NCI-H2107 (cell line): ENCODE data around the gene PDXDC1.
"Not testable (repeated sequence)": the region's sequence is repeated elsewhere in the genome, so short reads cannot be mapped to it uniquely, and the experiment has no call there.

ENCODE experiments used
- DNase-seq: peaks from one replicate; lab custom pipeline; 2025; lab: John Stamatoyannopoulos, UW

PDXDC1 gene

DNA sequence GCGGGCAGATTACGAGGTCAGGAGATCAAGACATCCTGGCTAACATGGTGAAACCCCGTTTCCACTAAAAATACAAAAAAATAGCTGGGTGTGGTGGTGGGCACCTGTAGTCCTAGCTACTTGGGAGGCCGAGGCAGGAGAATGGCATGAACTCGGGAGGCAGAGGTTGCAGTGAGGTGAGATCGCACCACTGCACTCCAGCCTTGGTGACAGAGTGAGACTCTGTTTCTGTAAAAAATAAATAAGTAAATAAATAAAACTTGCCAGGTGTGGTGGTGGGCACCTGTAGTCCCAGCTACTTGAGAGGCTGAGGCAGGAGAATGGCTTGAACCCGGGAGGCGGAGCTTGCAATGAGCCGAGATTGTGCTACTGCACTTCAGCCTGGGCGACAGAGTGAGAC lies 38.1 kb downstream of the PDXDC1 start:
- not testable (repeated sequence) for DNase-seq

DNA sequence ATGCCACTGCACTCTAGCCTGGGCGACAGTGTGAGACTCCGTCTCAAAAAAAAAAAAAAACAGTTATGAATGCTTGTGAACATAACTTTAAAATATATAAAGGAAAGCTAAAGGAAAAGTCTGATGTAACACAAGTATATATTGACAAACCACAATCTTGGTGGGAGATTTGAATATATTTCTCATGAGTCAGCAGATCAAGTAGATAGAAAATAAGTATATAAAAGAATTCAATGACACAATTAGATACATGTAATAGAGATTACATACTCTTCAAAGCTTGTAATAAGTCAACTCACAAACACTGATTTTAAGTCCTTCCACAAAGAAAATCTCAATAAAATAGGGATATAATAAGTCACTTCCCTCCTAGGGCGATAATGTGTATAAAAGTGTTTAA lies 40.8 kb downstream of the PDXDC1 start:
- not testable (repeated sequence) for DNase-seq

DNA sequence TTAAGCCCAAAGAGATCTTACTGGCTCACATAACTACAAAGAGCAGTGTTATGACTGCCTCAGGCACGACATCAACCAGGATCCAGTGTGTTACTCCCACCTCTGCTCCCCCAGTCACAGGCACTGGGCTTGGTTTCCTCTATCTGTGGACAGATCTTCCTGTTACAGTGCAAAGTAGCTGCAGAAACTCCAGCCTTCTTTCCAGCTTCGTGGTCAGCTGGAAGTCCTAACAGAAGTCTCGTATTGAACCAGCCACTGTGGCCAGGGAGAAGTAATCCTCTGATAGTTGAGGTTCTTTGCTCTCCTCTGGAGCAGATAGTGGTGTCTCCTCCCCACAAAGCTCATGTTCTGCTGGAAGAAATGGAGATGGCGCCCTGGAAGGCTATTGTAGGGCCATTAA lies 41.5 kb downstream of the PDXDC1 start:
- DNase-seq: not testable (repeated sequence)

DNA sequence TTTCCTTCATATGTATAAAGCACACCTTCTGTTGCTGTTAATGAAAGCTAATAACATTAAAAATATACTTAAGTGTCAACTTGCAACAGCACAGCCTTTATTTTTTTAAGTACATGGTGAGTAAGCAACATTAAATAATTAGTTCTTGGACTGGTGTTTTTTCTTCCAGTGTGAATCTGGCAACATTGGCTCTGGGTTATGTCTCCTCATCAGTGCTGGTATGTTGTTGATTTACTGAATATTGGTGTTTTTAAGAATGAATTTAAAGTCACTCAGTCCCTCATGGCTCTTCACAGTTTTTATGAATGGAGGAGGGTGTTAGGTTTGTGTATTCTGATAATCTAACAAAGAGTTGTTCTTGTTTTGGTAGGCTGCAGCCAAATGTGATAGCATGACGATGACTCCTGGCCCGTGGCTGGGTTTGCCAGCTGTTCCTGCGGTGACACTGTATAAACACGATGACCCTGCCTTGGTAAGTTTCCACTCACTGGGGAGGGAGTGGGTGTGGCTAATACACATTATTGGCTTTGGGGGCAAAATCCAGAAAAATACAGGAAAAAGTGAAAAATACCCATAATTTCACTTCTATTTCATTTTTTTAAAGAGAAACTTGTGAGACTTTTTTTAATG lies 42.2 kb downstream of the PDXDC1 start:
- DNase-seq: not testable (repeated sequence)

DNA sequence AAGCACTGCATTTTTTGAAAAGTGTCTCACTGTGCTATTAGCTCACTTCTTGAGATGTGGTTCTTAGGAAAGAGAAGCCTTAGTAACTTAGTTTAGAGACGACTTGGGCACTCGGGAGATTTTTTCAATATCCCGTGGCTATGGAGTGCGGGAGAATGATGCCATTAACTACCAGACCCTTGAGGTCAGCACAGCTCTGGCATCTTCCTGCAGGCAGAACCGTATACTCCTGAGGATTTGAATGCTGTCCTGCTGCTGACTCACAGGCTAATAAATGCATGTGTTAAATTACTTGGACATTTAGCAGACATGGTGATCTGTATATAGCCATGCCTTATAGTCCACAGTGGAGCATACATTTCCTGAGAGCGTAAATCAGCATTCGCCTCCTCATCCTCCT lies 46.6 kb downstream of the PDXDC1 start:
- DNase-seq: not testable (repeated sequence)

DNA sequence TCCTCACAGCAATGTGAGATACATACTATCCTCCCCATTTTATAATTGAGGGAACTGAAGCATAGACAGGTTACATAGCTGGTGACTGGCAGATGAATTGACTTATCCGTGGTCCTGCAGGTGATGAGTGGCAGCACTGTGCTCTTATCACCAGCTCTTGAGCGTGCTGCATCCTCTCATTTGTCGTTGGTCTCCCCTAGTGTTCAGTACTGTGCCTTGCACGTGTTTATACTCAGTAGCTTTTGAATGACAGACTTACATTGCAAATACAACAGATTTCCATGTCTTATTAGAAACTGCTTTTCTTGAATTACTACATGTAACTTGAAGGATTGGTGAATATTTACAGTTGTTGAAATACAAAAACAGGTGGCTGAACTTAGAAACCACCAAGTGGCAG lies 47.4 kb downstream of the PDXDC1 start:
- peak; percentile 9 for DNase-seq

DNA sequence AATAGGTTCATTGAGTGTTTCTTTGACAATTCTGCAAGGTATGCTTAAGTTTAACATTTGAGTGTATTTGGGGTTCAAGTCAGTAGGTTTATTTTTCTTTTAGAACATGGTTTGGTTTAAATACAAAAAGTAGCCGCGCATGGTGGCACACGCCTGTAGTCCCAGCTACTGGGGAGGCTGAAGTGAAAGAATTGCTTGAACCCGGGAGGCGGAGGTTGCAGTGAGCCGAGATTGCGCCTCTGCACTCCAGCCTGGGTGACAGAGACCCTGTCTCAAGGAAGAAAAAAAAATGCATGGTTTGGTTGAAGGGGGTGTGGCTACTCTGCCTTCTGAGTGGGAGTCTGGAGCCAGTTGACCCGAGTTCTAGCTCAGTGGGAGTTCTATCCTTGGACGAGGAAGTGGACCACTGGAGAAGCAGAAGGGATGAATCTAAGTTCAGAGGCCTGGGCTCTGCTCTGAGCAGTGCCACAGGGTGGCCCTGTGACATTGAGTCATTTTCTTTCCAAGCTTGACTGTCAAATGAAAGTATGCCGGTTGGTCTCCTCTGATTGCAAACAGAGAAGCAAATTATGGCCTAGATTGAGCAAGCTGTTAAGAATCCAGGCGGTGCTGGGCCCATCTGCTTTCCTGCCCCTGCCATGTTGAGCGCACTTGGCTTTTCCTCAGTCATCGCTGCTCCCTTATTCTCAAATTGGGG lies 48.7 kb downstream of the PDXDC1 start:
- not testable (repeated sequence) for DNase-seq

DNA sequence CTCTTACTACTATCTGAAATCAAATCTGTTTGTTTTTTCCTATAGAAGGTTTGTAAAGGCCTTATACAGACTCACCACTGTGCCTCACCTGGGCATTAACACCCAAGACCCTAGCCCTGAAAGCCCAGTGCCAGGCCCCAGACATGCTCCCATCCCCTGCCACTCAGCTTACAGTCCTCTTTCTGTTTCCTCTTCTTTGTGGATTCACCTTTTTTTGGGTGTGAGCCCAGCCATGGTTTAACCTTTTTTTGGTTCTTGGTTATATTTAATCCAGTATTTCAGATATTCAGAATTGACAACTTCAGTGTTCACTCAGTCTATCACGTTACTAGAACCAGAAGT lies 50.0 kb downstream of the PDXDC1 start:
- DNase-seq: not testable (repeated sequence)

DNA sequence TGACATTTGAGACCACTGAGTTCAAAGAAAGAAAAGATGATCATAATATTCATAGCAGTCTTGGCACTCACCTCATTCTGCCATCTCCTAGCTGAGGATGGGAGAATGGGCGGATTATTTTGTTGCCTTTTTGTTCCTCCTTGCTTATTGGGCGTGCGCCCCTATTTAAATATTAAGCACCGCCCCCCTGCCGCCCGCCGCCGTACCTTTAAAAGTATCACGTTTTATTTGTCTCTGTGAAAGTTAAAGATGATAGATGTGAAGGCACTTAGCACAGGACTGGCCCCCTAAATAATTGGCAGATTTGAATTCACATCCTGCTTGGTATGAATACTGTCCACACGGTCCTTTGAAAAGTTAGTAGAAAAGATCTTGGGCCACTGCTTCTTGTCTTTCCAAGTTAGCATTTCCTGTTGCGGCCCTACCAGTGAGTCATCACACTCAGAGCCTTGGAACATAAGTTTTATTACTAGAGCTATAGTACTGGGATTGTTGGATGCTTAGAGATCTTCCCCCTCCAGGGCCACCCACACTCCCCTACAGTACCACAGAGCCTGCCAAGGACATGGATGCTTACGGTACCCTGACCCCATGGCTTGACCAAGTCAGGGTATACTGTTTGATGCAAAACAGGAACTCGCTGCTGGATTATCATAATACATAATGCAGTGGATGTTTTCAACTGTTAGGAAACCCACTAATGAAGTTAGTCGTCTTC lies 50.6 kb downstream of the PDXDC1 start:
- not testable (repeated sequence) for DNase-seq

DNA sequence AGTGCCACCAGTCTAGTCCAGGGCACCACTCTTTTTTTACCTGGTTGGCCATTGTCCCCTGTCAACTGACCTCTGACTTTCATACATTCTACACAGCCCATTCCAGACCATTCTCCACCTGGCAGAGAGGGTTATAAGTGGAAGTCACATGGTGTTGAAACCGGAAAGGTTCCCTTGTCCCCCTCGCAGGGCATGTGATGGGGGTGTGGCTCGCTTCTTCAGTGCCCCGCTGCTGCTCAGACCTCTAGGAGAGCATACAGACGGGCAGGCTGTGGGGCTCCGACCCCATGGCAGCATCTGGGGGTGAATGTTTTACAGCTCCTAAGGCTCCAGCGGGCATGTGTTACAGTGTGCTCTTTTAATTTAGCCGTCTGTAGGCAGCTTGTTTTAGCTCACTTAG lies 52.2 kb downstream of the PDXDC1 start:
- not testable (repeated sequence) for DNase-seq

DNA sequence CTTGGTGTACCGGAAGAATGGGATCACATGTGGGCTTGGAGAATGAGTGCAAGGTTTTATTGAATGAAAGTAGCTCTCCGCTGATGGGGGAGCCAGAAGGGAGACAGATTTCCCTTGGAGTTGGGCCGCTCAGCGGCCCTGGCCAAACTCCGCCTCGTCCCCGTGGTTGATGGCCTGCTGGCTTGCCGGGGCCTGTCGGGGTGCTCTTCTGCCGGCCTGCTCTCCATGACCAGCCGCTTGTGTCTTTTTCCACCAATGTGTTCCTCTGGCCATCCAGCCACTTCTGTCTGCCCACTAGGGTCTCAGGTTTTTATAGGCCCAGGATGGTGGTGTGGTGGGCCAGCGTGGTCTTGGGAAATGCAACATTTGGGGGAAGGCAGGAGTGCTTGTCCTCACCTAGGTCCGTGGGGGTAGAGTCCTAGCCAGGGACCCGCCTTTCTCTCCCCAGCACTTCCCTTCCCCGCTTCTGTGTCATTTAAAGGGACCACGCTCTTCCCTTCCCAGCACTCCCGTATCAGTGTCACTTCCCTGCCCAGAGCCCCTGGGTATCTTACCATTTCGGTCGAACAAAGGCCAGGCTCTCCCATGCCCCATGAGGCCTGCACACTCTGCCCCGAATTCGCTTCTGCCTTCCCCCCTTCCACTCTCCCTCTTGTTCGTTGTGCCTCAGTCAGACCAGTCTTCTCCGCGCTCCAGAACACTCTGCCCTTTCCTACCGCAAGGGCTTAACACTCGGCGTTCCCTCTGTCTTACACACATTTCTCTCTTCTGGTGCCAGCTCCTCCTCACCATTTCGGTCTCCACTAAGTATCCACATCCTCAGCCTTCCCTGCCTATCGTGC lies 52.9 kb downstream of the PDXDC1 start:
- DNase-seq: not testable (repeated sequence)

DNA sequence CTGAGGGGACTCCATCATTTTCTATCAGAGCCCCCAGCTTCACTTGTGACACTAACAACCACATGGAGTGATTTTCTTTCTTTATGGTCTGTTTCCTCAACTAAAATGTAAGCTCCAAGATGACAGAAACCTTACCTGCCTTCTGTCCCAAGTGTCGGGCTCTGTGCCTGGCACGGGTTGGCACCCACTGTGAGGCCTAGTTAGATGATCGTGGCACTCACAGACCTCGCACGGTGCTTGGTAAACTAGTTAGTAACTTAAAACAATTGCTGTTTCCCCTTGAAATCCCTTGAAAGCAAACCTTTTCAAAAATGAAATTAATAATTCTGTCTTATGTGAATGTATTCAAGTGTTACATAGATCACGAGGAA lies 53.5 kb downstream of the PDXDC1 start:
- not testable (repeated sequence) for DNase-seq

DNA sequence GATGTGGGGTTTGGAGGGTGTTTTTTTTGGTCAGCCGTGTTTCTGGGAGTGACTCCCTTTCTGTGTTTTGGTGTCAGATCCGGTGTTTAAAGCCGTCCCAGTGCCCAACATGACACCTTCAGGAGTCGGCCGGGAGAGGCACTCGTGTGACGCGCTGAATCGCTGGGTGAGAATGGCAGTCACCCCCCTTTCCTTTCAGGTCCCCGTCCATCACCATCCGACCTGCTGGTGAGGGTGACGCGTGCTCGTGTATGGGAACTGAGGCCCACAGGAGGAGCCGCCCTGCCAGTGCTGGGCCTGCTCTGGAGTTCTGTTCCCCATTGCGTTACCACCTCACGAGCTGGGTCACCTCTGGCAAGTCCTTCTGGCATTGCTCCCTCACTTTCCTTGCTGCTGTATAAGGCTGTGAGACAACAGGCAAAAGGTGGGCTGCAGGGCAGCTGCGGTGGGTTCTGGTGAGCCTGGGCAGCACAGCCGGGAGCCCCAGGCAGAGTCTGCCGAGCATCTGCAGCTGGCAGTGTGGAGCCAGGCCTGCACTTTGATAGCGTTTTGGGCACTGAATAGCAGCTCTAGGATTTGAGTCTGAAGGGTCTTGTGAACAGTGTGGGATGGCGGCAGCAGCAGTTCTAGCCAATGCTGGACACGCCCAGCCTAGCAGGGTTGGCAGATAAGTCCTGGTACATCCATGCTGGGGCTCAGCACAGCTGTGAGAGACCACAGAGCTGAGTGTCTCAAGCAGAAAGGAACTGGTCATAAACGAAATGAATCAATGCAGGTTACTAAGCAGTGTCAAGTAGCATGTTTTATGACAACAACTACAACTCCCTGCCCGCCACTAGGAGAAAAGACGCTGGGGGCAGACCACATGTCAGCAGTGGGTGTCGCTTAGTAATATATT lies 54.2 kb downstream of the PDXDC1 start:
- DNase-seq: not testable (repeated sequence)

DNA sequence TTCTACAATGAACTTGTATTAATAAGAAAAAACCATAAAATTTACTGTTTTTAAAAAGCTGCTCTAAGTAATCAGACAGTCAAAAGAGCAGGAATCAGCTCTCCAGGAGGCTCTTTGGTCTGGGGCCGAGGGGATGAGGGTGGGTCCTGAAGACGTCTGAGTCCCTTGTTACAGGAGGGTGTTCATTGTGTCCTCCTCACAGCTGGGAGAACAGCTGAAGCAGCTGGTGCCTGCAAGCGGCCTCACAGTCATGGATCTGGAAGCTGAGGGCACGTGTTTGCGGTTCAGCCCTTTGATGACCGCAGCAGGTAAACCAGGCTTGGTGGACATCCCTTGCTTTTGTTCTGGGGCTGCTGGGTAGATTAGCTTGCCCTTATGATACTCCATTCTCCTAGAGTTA lies 54.9 kb downstream of the PDXDC1 start:
- not testable (repeated sequence) for DNase-seq

DNA sequence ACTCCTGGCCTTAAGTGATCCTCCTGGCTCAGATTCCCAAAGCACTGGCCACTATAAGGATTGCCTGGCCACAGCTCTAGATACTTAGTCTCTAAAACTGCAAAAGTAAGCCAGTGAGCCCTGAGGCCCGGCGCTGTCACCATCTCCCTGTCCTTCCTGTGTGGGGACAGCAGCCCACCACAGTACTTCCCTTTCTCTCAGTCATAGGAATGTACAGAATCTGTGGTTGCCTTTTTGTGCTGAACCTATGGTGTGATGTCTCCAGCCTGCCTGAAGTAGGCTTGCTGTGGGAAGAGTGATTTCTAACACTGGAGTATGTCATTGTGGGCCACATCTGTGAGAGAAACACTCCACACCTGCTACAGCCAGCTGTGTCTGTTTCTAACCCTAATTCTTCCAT lies 56.4 kb downstream of the PDXDC1 start:
- no peak for DNase-seq

DNA sequence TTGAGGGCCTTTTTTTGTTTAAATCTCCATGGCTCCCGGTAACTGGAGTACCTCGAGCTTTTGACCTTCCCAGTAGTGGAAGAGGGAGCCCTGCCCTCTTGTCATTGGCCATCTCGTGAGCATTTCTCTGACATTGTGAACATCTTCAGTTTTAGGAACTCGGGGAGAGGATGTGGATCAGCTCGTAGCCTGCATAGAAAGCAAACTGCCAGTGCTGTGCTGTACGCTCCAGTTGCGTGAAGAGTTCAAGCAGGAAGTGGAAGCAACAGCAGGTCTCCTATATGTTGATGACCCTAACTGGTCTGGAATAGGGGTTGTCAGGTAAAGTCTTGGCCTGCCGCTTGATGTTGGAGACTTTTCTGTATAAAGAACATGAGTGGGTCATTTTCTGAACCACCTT lies 56.8 kb downstream of the PDXDC1 start:
- no peak for DNase-seq

DNA sequence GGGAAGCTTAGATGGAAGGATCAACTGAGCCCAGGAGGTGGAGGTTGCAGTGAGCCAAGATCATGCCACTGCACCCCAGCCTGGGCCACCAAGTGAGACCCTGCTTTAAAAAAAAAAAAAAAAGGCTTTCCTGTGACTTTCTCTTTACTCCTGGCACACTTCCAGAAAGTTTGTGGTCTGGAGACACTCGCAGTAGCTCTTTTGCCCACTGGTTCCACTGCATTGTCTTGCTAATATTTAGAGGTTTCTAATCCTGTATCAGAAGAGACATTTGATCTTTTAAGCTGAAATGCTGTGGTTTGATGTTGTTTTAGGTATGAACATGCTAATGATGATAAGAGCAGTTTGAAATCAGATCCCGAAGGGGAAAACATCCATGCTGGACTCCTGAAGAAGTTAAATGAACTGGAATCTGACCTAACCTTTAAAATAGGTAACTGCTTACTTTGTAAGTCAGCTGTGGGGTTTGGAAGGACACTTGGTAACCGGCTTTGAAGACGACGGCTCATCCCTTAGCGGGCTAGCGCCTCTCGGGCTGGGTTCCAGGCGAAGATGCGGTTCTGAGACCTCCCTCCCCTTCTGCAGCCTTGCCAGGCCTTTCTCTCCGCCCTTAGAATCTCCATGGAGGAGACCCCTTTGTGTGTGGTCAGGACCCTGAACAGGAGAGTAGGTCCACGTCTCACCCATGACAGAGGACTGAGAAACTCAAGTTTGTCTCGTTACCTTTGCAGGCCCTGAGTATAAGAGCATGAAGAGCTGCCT lies 57.9 kb downstream of the PDXDC1 start:
- peak; percentile 20 for DNase-seq

DNA sequence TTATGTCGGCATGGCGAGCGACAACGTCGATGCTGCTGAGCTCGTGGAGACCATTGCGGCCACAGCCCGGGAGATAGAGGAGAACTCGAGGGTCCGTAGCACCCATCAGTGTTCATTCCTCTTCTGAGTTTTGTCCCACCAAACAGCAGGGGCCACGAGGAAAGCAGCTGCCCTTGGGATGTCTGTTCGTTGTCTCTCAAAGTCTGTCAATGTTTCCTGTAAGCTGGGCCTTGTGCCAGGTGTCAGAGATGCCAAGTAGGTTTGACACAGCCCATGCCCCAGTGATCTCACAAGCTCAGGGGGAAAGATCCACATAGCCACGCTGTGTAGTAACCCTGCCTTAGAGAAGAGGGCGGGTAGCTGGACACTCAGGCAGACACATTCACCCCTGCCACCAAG lies 58.5 kb downstream of the PDXDC1 start:
- DNase-seq: no peak

DNA sequence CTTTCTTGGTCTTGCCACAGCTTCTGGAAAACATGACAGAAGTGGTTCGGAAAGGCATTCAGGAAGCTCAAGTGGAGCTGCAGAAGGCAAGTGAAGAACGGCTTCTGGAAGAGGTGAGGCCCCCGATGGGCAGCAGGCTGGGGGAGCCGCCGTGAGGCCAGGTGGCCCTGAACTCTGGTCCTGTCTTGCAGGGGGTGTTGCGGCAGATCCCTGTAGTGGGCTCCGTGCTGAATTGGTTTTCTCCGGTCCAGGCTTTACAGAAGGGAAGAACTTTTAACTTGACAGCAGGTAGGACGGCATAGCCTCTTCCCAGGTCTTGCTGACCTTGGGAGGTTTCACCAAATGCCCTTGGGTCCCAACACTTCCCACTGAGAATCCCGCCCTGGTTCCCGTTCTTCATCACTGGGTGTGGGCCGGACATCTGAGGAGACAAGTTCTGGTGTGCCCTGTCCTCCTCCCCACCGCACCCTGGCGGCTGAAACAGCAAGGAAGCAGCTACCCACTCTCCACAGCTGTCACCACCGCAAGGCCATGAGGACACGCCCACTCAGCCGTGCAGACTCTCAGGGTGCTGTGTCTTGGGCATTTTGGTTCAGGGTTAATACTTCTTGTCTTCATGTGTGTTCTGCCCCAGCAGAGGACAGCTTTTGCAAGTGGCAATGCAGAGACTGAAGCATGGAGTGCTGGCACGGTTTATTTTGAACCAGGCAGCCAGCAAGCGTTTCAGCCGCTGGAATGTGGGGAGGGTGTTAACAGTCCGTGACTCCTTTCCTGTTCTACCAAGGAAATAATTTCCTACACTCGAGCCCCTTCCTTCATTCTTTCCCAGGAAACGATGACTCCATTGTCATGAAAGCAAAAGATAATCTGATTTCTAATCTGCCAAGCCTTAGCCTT lies 59.7 kb downstream of the PDXDC1 start:
- DNase-seq: no peak
